Measurements from ENCODE around the gene GRIP2. TPM values are rescaled to one million over a fixed set of nuclear protein-coding genes. Genes with fewer than 3 reads are reported as not detected.

The GRIP2 gene
- total RNA-seq, 2 donors from 2014 or later, result 0.49 to 1.7 TPM

DNA sequence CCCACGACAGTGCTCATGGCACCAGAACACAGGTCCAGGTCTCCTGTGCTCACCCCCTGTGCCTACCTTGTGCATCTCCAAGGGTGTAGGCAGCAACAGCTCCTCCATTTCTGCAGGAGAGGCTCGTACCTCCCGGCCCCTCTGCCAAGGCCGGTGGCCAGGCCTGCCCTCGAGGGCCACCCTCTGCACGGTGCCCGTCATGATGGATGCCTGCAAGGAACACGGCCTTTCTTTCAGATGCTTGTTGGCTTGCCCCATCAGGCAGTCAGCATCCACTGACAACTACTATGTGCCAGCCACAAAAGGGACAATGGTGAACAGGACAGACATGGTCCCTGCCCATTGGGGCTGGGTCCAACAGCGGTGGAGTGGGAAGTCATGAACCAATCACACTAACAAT, 43.8 kb downstream of the GRIP2 start:
- ATAC-seq (no peak), DNase-seq (no peak)
- intact Hi-C loops (cut with DNase I, micrococcal nuclease), result no loop called here

DNA sequence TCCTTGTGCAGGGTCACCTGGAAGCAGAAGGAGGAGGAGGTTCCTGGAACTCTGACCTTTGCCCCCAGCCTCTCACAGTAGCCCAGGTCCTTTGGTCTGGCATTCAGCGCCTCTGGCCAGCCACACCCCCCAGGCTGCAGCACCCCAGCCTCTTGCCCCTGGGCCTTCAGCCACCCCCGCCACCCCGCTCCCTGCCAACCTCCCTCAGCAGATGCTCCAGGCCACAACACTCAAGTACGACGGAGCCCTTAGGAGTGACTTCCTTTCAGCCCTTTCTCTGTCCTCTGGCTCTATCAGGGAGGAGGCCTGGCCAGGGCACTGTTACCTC, 45.2 kb downstream of the GRIP2 start:
- DNase-seq, result no peak
- intact Hi-C loops (cut with DNase I, micrococcal nuclease), result no loop called here
- no peak for ATAC-seq

DNA sequence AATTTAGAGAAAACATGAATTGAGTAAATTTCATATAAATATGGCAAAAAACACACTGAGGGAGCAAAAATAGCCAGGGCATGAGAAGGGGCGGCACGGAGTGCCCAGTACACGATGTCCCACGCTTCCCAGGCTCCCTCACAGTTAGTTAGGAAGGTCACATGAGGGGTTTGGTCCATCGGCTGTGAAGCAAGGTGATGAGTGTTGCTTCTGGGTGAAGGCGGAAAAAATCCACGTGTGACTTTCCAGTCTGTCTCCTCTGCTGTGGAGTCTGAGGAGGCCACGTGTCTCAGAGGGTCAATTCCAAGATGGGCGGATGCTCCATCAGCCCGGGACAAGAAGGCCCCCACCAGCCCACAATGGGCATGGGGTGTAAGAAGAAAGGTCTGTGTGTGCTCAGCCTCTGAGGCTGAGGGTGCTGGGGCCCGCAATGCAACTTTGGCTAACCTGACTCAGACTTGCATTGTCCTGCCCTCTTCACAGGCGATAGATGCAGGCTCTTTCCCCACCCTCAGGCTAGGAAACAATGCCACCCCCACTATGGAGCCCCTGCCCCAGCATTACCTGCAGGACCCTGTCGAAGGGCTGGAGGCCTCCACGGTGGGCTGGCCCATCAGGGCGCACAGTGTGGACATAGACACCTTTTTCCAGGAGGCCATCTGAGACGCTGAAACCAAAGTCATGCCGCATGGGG, 45.7 kb downstream of the GRIP2 start:
- DNase-seq (no peak), ATAC-seq (no peak)
- intact Hi-C loops (cut with DNase I, micrococcal nuclease), result no loop called here

- intact Hi-C loops (cut with DNase I, micrococcal nuclease), result no loop called here
- DNase-seq (no peak), ATAC-seq (no peak)
Measured at GRCh38 chr3:14492948-14493881, 46.9 kb downstream of the GRIP2 start.

DNA sequence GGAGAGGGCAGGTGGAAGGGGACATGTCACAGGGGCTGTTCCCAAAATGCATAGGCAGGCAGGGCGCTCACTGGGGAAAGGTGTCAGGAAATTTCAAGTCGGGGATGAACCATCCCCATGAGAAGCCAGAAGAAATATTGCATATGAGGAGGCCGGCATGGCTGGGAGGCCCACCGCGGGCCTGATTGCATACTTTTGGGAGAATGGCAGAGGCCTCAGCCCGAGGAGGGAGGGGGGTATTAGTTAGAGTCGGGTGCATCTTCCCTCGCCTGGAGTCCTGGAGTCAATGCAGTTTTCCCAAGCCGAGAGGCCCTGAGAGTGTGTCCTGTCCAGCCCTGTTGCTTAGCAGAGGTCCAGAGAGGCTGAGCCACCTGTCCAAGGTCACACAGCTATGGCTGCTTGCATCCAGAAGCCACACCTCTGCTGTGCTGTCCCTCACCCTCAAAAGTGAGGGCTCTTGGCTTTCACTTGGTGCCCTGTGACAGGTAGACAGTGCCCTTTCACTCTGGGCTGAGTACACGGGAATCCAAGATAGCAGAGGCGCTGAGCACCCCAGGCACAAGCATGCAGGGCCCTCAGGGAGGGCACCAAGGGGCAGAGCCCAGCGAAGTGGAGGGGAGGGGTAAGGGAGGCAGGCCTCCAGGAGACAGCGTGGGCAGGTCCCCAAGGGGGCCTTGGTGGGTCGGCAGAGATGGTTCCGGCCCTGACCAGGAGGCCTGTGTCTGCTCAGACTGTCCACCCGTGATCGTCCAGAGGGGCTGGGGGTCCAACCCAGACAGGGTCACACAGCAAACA, 48.5 kb downstream of the GRIP2 start:
- ATAC-seq, result no peak
- peak in 1 of 2 donors; percentile 17 for DNase-seq
- intact Hi-C loops (cut with DNase I, micrococcal nuclease), result no loop called here

GRCh38 chr3:14490831-14491230, 49.3 kb downstream of the GRIP2 start:
- DNase-seq (no peak), ATAC-seq (no peak)
- intact Hi-C loops (cut with DNase I, micrococcal nuclease), result no loop called here

DNA sequence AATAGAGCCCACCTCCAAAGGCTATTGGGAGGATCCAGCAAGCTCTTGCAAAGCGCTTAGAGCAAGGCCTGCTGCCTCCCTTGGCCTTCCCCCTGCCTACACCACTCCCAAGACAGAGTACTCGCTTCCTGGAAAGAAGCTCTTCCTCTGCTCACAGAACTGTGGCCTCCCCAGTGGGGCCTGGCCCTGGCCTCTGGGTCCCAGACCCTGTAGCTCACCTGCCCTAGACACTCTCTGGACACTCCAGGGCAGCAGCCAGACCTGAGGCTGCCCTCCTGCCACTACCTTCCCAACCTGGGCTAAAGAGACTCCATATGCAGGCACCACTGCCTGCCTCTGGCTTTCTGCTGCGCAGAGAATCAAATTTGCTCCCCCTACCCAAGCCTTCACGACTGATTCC, 49.9 kb downstream of the GRIP2 start:
- DNase-seq (no peak), ATAC-seq (no peak)
- intact Hi-C loops (cut with DNase I, micrococcal nuclease), result no loop called here

DNA sequence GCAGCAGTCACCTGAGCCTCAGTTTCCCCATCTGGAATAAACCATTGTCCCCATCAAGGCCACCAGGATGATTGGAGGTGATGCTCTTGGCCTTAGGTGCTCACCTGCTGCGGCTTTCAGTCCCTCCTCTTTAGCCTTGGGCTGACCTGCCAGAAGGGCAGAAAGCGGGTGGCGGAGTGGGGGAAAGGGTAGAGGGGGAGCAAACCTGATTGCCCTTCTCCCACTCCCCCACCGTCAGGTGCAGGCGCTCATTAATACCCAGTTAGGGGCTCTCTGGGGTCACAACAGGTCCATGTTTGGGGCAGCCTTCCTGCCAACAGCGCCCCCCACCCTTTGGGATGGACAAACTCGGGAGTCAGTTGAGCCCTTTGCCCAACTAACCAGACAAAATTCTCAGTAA, 50.5 kb downstream of the GRIP2 start:
- ATAC-seq, result no peak
- DNase-seq, result no peak
- intact Hi-C loops (cut with DNase I, micrococcal nuclease), result no loop called here

DNA sequence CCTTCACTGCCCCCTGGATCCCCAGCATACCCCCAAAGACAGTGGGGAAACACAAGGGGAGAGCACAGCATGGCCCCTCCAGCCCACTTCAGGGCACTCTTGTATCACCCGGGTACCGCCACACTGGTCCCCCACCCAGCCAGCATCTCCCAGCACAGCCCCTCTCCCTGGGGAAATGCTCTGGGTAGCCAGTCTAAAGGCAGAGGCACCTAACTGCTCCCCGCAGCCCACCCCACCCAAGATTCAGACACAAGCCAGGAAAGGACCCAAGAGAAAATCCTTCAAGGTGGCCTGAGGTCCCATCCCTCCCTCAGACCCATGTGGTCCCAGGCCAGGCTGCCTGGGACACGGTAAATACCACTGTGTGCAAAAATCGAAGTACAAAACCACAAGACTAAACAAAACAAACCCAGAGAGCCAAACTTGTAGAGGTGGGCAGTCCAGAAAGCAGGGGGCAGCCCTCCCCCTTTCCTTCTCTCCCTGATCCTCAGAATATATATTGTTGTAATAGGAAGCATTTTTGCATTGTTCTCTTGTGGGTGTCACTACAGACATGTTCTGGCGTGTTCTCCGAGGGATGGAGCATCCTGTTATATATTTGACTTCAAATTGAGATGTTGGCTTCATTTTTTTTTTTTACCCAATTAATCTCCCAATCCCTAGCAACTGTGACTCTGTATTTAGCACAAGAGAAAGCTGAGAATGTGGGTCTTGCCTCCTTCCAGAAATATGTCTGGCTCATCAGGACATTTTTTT, 51.7 kb downstream of the GRIP2 start:
- intact Hi-C loops (cut with DNase I, micrococcal nuclease), result no loop called here
- ATAC-seq (no peak), DNase-seq (no peak)

- DNase-seq (no peak), ATAC-seq (no peak)
- intact Hi-C loops (cut with DNase I, micrococcal nuclease), result no loop called here
Measured at GRCh38 chr3:14487821-14488220, 52.3 kb downstream of the GRIP2 start.

- no peak for ATAC-seq
- intact Hi-C loops (cut with DNase I, micrococcal nuclease), result no loop called here
- DNase-seq, result no peak
Measured at GRCh38 chr3:14487086-14487485, 53.1 kb downstream of the GRIP2 start.

DNA sequence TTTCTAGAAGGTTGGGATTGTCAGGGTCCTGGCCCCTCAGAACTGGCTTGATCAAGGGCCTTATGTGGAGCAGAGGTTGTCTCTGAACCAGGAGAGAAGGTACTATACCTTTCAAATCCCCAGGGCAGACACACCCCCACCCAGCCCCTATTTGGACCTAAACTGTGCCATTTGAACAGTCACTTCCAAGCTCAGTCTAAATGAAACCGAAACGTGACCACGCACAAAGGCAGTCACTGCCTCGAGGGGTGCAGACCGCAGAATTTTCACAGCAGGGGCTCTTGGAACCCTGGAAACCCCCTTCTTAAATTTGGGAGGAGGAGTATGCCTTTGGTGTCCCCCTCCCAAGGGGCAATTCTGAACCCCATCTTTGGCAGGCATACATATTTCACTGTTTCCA, 53.7 kb downstream of the GRIP2 start:
- intact Hi-C loops (cut with DNase I, micrococcal nuclease), result no loop called here
- ATAC-seq (no peak), DNase-seq (no peak)

- intact Hi-C loops (cut with DNase I, micrococcal nuclease), result no loop called here
Measured at GRCh38 chr3:14485981-14486380, 54.2 kb downstream of the GRIP2 start.

GRCh38 chr3:14484741-14485140, 55.4 kb downstream of the GRIP2 start:
- no peak for DNase-seq
- intact Hi-C loops (cut with DNase I, micrococcal nuclease), result no loop called here
- no peak for ATAC-seq

More at GRCh38 chr3:14485981-14486380, 54.2 kb downstream of the GRIP2 start:
- no peak for ATAC-seq
- DNase-seq, result no peak

DNA sequence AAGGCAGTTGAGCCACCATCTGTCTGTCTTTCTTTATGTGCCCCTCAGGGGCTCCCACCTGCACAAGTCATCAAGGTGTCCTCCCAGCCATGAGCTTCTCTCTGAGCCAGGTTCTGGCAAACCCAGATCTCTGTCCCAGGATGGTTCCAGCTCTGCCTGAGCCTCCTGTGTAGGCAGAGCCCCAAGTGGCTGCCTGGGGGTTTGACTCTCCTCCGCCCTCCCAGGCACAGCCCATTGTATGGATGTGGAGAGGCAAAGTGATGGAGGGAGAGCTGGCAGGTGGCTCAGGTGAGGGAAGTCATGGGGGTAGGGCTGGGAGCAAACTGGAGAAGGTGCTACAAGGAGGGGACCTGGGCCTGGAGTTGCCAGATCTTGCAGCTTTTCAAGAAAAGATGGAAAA, 56.9 kb downstream of the GRIP2 start:
- ATAC-seq (no peak), DNase-seq (no peak)
- intact Hi-C loops (cut with DNase I, micrococcal nuclease), result no loop called here

DNA sequence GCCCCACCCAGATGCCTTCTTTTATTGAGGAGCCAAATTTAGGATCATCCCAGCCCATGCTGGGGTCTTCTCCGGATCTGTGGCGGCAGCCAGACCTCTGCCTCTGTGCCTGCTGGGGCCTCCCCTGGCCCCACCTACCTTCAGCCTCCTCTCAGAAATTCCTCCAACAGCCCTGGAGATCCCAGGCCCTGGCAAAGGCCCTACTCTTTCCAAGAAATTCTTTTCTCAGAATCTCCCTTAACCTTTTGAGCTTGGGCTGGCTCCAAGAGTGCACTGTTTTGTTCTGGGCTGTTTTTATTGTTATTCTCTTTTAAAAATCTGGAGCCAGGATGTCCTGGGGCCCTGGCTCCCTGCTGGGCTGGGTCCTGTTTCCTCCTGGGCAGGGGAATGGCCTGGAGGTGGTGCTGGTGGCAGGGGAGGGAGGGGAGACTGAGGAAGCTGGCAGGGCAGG, 57.8 kb downstream of the GRIP2 start:
- intact Hi-C loops (cut with DNase I, micrococcal nuclease), result no loop called here
- ATAC-seq (no peak), DNase-seq (no peak)

GRCh38 chr3:14481646-14482036, 58.5 kb downstream of the GRIP2 start:
- intact Hi-C loops (cut with DNase I, micrococcal nuclease), result no loop called here
- ATAC-seq (no peak), DNase-seq (no peak)

DNA sequence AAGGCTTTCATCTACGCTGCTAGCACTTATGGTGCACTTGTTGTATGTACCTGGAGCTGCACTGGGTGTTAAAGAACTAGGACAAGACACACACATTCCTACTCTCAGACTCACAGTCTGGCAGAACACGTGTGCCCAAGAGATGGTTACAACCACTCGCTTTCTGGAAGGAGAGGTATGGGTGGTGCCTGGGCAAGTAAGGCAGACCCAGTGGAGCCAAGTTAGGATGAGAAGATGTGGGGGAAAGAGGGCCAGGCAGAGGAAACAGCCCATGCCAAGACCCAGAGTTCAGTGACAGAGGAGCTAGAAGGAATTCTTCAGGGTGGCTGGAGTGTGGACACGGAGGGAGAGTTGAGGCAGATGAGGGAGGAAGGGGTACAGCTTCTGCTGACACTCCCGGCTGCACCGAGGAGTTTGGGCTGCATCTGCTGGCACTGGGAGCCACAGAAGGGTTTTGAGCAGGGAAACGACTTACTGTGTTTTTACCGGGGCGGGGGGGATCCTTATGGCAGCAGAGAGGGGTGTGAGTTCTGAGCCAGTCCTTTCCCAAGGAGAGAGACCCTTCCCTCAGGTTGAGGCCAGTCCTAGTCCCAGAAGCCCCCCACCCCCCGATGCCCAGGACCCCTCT, 59.0 kb downstream of the GRIP2 start:
- ATAC-seq (no peak), DNase-seq (no peak)
- intact Hi-C loops (cut with DNase I, micrococcal nuclease), result no loop called here
